ENCODE results near the gene MYOM1. TPM values are rescaled to one million over a fixed set of nuclear protein-coding genes. Genes with fewer than 3 reads are reported as not detected.

The MYOM1 gene
- 1 to 10 TPM in 3 of 4 donors, under 1 TPM in 1; 0.67 to 2.1 (median 1.5) TPM for total RNA-seq

DNA sequence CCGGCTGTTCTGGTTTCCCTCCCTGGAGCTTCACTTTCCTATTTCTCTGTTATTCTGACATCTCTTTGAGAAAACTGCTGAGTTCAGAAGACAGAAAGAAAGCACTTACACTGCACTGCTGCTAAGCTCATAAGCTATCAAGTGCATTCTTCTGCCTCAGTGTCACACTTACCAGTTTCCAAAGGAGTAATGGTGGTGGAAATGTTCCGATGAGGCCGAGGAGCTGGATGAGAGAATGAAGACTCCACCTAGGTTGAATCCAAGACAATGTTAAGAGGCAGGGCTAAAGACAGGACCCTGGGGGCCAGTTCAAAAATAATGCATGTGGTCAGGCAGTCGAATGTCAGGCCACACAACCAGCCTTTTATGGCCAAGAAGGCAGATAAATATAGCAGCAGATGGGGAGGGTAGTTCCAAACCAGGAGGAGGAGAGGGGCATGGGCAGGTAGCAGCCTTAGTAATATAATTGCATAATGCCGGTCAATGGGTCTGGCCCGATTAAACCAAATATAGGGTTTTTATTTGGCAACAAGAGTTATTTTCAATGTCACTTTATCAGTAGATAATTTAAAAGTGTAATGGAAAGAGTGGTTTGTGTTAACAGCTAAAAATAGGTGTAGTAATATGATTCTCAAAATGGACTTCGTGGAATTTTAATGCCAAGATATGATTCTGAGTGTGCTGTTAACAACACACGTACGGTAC, at the start of gene MYOM1:
Gene MYOM1, minus strand, starts transcription at position 338 of the 705 bp plus-strand sequence. CDS start 4,745 bp downstream, outside the sequence.
- no peak within 1 kb of the TSS for H3K4me3 ChIP-seq (ENCODE audit: low read depth, poor library complexity, severe bottlenecking)
- intact Hi-C loops (cut with DNase I; ENCODE audit: low total_unique reads): no loop called here
- 75 to 78% methylated on average over 9 of the region's 9 CpGs for WGBS, 2 donors
- no peak for TF ChIP-seq POLR2A (IDR thresholded peaks at IDR 0.05)
- TF ChIP-seq, protein P1, sequence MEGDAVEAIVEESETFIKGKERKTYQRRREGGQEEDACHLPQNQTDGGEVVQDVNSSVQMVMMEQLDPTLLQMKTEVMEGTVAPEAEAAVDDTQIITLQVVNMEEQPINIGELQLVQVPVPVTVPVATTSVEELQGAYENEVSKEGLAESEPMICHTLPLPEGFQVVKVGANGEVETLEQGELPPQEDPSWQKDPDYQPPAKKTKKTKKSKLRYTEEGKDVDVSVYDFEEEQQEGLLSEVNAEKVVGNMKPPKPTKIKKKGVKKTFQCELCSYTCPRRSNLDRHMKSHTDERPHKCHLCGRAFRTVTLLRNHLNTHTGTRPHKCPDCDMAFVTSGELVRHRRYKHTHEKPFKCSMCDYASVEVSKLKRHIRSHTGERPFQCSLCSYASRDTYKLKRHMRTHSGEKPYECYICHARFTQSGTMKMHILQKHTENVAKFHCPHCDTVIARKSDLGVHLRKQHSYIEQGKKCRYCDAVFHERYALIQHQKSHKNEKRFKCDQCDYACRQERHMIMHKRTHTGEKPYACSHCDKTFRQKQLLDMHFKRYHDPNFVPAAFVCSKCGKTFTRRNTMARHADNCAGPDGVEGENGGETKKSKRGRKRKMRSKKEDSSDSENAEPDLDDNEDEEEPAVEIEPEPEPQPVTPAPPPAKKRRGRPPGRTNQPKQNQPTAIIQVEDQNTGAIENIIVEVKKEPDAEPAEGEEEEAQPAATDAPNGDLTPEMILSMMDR (IDR thresholded peaks at IDR 0.05): no peak
- no peak for DNase-seq (ENCODE audit: low spot score in 2 of 2)

DNA sequence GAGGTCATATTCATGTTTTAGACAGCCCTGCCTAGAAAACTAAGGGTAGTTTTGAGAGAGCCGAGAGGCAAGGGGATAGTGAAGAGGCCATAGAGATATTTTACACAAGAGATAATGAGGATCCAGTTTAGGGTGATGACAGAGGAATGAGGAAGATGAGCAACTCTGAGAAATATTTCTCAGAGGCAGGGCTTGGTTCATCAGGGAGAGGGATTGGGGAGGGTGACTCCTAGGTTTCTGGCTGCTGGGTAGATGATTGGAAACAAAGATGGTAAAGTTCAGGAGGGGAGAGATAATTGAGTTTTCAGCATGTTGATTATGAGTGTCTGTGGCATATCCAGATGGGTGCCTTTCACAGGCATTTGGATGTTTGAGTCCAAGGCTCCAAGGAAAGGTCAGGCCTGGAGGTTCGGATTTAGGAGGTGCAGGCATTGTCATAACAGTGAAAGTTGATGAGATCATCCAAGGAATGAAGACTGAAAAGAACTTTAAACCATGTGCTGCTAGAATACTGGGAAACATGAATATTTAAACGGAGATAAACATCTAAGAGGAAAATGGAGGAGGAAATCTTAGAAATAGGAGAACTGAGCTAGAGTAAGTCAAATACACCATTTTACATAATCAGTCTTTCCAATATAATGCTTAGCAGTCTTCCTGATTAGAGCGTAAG, 49.6 kb upstream of the MYOM1 start:
- DNase-seq (ENCODE audit: low spot score in 2 of 2): no peak
- intact Hi-C loops (cut with DNase I; ENCODE audit: low total_unique reads): no loop called here
- no peak overlapping the region for H3K4me3 ChIP-seq (ENCODE audit: low read depth, poor library complexity, severe bottlenecking)
- TF ChIP-seq, protein P1 (IDR thresholded peaks at IDR 0.05): no peak
- TF ChIP-seq POLR2A (IDR thresholded peaks at IDR 0.05): no peak
- WGBS, 2 donors: 63 to 65% methylated on average over 4 of the region's 4 CpGs

GRCh38 chr18:3268306-3268705, 48.5 kb upstream of the MYOM1 start:
- TF ChIP-seq POLR2A (IDR thresholded peaks at IDR 0.05): no peak
- TF ChIP-seq, protein P1 (IDR thresholded peaks at IDR 0.05): no peak
- H3K4me3 ChIP-seq (ENCODE audit: low read depth, poor library complexity, severe bottlenecking): no peak overlapping the region
- DNase-seq (ENCODE audit: low spot score in 2 of 2): no peak
- intact Hi-C loops (cut with DNase I; ENCODE audit: low total_unique reads): no loop called here

DNA sequence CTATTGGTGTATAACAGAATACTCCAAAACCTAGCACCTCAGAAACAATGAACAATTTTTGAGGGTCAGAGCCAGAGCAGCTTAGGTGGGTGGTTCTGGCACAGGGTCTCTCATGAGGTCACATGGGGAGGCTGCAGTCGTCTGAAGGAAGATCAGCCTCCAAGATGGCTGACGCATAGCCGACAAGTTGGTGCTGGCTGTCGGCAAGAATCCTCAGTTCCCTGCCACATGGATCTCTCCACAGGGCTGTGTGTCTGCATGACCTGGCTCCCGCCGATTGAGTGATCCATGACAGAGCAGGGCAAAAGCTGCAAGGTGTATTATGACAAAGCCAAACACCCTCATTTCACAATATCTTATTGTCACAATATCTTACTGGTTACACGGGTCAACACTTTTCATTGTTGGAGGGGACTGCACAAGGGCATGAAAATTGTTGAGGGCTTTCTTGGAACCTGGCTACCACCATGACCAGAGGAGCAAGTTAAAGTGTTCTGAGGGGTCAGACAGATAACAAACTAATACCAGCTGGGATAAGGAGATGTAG, 46.4 kb upstream of the MYOM1 start:
- TF ChIP-seq, protein P1 (IDR thresholded peaks at IDR 0.05): no peak
- TF ChIP-seq POLR2A (IDR thresholded peaks at IDR 0.05): no peak
- H3K4me3 ChIP-seq (ENCODE audit: low read depth, poor library complexity, severe bottlenecking): no peak overlapping the region
- DNase-seq (ENCODE audit: low spot score in 2 of 2): peak in 1 of 2 donors; percentile 53
- 29 to 39% methylated on average over 7 of the region's 7 CpGs for WGBS, 2 donors
- intact Hi-C loops (cut with DNase I; ENCODE audit: low total_unique reads): no loop called here

- WGBS, 2 donors: 49 to 53% methylated on average over 3 of the region's 3 CpGs
- no peak overlapping the region for H3K4me3 ChIP-seq (ENCODE audit: low read depth, poor library complexity, severe bottlenecking)
- DNase-seq (ENCODE audit: low spot score in 2 of 2): no peak
- no peak for TF ChIP-seq POLR2A (IDR thresholded peaks at IDR 0.05)
- TF ChIP-seq, protein P1 (IDR thresholded peaks at IDR 0.05): no peak
- intact Hi-C loops (cut with DNase I; ENCODE audit: low total_unique reads): no loop called here
Observed at GRCh38 chr18:3265564-3266033, 45.8 kb upstream of the MYOM1 start.
